Thymus (tissue), 11 donors: Measurements from ENCODE around the gene PERCC1. TPM values are rescaled to one million over a fixed set of nuclear protein-coding genes. Genes with fewer than 3 reads are reported as not detected.

ENCODE experiments used
- DNase-seq, 9 donors: peaks; one replicate each; pipeline ENCODE4 v3.0.0-alpha.2; 2013; ENCODE audit warnings: low spot score in 9 of 9, low read depth in 6 of 9, missing footprints in 1 of 9
- H3K27ac ChIP-seq, 2 donors: one replicate each; pipeline ENCODE4 v1.5.1; 2013; ENCODE audit warnings: control low read depth in 1 of 2, low read depth in 1 of 2, low read length in 1 of 2, mild to moderate bottlenecking in 1 of 2, moderate library complexity in 1 of 2
- H3K27me3 ChIP-seq, 2 donors: one replicate each; pipeline ENCODE4 v1.5.1; 2013; ENCODE audit warnings: low read length in 1 of 2; ENCODE audit not compliant: control insufficient read depth in 2 of 2, insufficient read depth in 1 of 2
- H3K36me3 ChIP-seq, 2 donors: one replicate each; pipeline ENCODE4 v1.5.1; 2013; ENCODE audit warnings: low read length in 1 of 2, mild to moderate bottlenecking in 1 of 2, moderate library complexity in 1 of 2; ENCODE audit not compliant: control insufficient read depth in 2 of 2, insufficient read depth in 2 of 2
- H3K4me1 ChIP-seq, 2 donors: one replicate each; pipeline ENCODE4 v1.5.1; 2013; ENCODE audit warnings: low read length in 2 of 2; ENCODE audit not compliant: control insufficient read depth in 2 of 2, insufficient read depth in 2 of 2
- H3K4me3 ChIP-seq, 2 donors: one replicate each; pipeline ENCODE4 v1.5.1; 2013; ENCODE audit warnings: low read length in 2 of 2, control low read depth in 1 of 2, mild to moderate bottlenecking in 1 of 2
- H3K9me3 ChIP-seq, 2 donors: one replicate each; pipeline ENCODE4 v1.5.1; 2013; ENCODE audit warnings: low read length in 1 of 2, mild to moderate bottlenecking in 1 of 2; ENCODE audit not compliant: control insufficient read depth in 2 of 2, insufficient read depth in 1 of 2
- WGBS: extraction: QIAGEN DNeasy Blood & Tissue Kit; methylation state at CpG from one replicate; pipeline ENCODE4 v1.1.7; 2013; 5-methylcytosine and 5-hydroxymethylcytosine counted together
- polyA plus RNA-seq: library from polyadenylated mRNA; stranded (reverse); fragments of 200-250 nt; gene quantifications from one replicate; pipeline ENCODE4 v1.2.3, GENCODE V29; 2013
- total RNA-seq: library from RNA; stranded (reverse); fragments of 120-200 nt; gene quantifications from one replicate; pipeline ENCODE4 v1.2.4, GENCODE V29; 2013
- donor health status: healthy.

PERCC1 gene
- total and polyA plus RNA-seq, 2 donors: 0.07 TPM; not detected in 1

GRCh38 chr16:1403036-1403435, 27.8 kb upstream of the PERCC1 start:
- Histone ChIP-seq H3K27me3 (no peaks in the 10 kb centered on the region), H3K36me3 (peaks cover 80 to 82% of the 10 kb centered on the region in 2 donors), H3K9me3 (no peaks in the 10 kb centered on the region), H3K4me3 (no peak overlapping the region), H3K4me1 (peaks cover 4 to 6% of the 10 kb centered on the region in 2 donors), H3K27ac (no peak overlapping the region)
- 99% methylated on average over 22 of the region's 22 CpGs for WGBS
- no peak for DNase-seq

- no peak for DNase-seq
- Histone ChIP-seq H3K4me1 (peaks cover 8 to 12% of the 10 kb centered on the region in 2 donors), H3K36me3 (peaks cover 73 to 75% of the 10 kb centered on the region in 2 donors), H3K27ac (no peak overlapping the region), H3K27me3 (no peaks in the 10 kb centered on the region), H3K4me3 (no peak overlapping the region), H3K9me3 (no peaks in the 10 kb centered on the region)
- 96% methylated on average over 14 of the region's 14 CpGs for WGBS
Observed at GRCh38 chr16:1403733-1404132, 27.1 kb upstream of the PERCC1 start.

DNA sequence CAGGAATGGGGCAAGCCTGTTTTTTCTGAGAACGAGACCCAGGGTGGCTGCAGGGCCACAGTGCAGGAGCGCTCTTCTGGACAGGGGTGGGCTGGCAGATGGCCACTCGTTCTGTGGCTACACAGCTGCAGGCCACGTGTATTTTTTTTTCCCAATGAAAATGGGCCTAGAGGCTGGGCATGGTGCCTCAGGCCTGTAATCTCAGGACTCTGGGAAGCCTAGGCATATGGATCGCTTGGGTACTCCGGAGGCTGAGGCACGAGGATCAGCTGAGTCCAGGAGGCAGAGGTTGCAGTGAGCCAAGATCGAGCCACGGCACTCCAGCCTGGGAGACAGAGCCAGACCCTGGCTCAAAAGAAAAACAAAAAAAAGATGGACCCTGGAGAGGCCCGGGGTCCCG, 23.1 kb upstream of the PERCC1 start:
- Histone ChIP-seq H3K4me3 (peak overlapping the region; percentile 29 to 56), H3K36me3 (peaks cover 53 to 62% of the 10 kb centered on the region in 2 donors), H3K4me1 (peaks cover 9 to 14% of the 10 kb centered on the region in 2 donors), H3K27me3 (no peaks in the 10 kb centered on the region), H3K27ac (no peak overlapping the region), H3K9me3 (no peaks in the 10 kb centered on the region)
- DNase-seq: no peak
- WGBS: 54% methylated on average over 11 of the region's 11 CpGs

DNA sequence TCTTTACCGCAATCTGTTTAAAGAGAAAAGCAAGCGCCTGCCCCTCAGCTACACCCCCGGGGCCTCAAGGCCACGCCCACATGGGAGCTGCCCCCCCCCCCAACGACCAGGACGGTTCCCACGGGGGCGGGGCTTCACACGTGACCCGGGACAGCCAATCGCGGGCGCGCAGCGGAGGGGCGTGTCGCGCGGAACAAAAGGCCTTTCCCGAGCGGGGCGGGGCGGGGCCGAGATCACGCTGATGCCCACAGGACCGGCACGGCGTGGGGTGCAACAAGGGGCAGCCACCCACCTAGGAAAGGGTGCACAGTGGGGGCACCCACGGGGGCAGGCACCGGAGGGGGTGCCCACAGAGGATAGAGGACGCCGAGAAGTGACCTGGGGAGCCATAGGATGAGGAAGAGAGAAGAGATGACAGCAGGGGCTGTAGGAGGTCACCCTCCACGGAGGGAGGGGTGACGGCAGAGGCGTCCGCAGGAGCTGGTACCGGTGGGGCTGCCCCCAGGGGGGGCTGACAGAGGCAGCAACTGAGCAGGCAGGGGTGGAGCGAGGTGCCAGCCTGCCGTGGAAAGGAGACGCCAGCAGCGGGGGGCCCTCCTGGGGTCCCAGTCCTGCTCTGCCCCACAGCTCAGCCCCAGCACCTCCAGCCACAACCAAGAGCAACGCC, 22.6 kb upstream of the PERCC1 start:
- Histone ChIP-seq H3K9me3 (no peaks in the 10 kb centered on the region), H3K4me1 (peaks cover 9 to 20% of the 10 kb centered on the region in 2 donors), H3K27ac (peak overlapping the region in 1 of 2 donors; percentile 43), H3K4me3 (peak overlapping the region; percentile 29 to 56), H3K36me3 (peaks cover 50 to 59% of the 10 kb centered on the region in 2 donors), H3K27me3 (no peaks in the 10 kb centered on the region)
- DNase-seq: peak; percentile 68 to 96 (median 88)
- WGBS: 8% methylated on average over 42 of the region's 42 CpGs

- Histone ChIP-seq H3K4me3 (no peak overlapping the region), H3K27ac (no peak overlapping the region), H3K36me3 (peaks cover 22 to 35% of the 10 kb centered on the region in 2 donors), H3K4me1 (peaks cover 12 to 28% of the 10 kb centered on the region in 2 donors), H3K27me3 (no peaks in the 10 kb centered on the region), H3K9me3 (no peaks in the 10 kb centered on the region)
- no peak for DNase-seq
- 97% methylated on average over 2 of the region's 2 CpGs for WGBS
Observed at GRCh38 chr16:1412847-1413246, 18.0 kb upstream of the PERCC1 start.

GRCh38 chr16:1413684-1414531, 17.0 kb upstream of the PERCC1 start:
- peak in 6 of 9 donors; percentile 52 to 86 (median 76) for DNase-seq
- peak overlapping the region; percentile 84 to 90 for H3K27ac ChIP-seq
- no peaks in the 10 kb centered on the region for H3K9me3 ChIP-seq
- peak overlapping the region; percentile 88 to 89 for H3K4me3 ChIP-seq
- H3K4me1 ChIP-seq: peaks cover 6 to 28% of the 10 kb centered on the region in 2 donors
- peaks cover 25 to 35% of the 10 kb centered on the region in 2 donors for H3K36me3 ChIP-seq
- H3K27me3 ChIP-seq: no peaks in the 10 kb centered on the region
- WGBS: 5% methylated on average over 85 of the region's 85 CpGs

DNA sequence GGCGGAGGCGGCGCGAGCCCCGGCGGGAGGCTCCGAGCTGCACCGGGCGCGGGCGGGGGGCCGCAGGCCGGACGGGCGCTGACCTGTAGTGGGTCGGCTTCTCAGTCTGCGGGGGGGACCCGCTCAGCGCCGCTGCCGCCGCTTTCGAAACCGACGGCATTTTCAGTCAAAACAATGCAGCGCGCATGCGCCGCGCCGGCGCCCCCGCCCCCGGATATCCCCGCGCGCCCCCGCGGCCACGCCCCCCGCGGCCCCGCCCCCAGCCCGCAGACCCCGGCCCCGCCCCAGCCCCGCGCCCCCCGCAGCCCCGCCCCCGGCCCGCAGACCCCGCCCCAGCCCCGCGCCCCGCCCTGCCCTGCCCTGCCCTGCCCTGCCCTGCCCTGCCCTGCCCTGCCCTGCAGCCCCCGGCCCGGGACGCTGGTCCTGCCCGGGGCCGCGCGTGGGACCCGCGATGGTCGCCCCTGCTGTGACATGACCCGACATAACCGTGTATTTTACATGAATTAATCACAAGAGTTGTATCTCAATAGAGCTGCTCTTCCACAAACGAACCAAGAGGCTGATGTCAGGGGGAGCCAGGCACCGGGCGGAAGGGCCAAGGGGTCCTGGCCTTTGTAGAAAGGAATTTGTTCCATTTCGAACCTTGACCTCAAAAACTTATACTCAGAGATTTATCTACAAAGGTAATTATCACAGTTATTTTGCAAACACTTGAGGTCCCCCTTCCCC, 16.2 kb upstream of the PERCC1 start, which contains the start of gene UNKL:
TSS of gene UNKL (minus strand) at position 173 of the 729 bp plus-strand sequence. CDS start at position 160, 13 bp downstream.
- peaks cover 7 to 35% of the 10 kb centered on the region in 2 donors for H3K4me1 ChIP-seq
- peak within 1 kb of the TSS; percentile 88 to 89 for H3K4me3 ChIP-seq
- H3K36me3 ChIP-seq: peaks cover 25 to 30% of the 10 kb centered on the region in 2 donors
- peak within 1 kb of the TSS; percentile 84 to 90 for H3K27ac ChIP-seq
- DNase-seq: peak in 8 of 9 donors; percentile 57 to 86 (median 71)
- H3K9me3 ChIP-seq: no peaks in the 10 kb centered on the region
- H3K27me3 ChIP-seq: no peaks in the 10 kb centered on the region
- 4% methylated on average over 72 of the region's 72 CpGs for WGBS

GRCh38 chr16:1416521-1416941, 14.3 kb upstream of the PERCC1 start:
- Histone ChIP-seq H3K27me3 (no peaks in the 10 kb centered on the region), H3K27ac (peak overlapping the region in 1 of 2 donors; percentile 42), H3K4me1 (peaks cover 16 to 47% of the 10 kb centered on the region in 2 donors), H3K4me3 (no peak overlapping the region), H3K36me3 (peaks cover 17 to 21% of the 10 kb centered on the region in 2 donors), H3K9me3 (peaks cover 0 to 9% of the 10 kb centered on the region in 2 donors)
- no peak for DNase-seq
- 96% methylated on average over 3 of the region's 3 CpGs for WGBS
